Stimulated activated CD4-positive, alpha-beta T cell treated with anti-CD3 and anti-CD28 coated beads, Interleukin-12 subunit alpha, Interleukin-12 subunit beta, amount 100 ng/mL, for 48 hours (primary cell): ENCODE data around the gene ZNRF2.

Experiments used
- DNase-seq, 3 donors: peaks; one replicate each; pipeline ENCODE4 v3.0.0-alpha.2; 2020; ENCODE audit warnings: low read depth in 2 of 3, low spot score in 1 of 3

Gene ZNRF2

GRCh38 chr7:30284298-30285066 lies at the start of gene ZNRF2:
Gene ZNRF2 (plus strand): TSS chr7:30284597. CDS start chr7:30285358, 761 bp downstream.
- DNase-seq, result peak; percentile 95 to 99 (median 98)

GRCh38 chr7:30237271-30237695 lies 47.1 kb upstream of the ZNRF2 start:
- DNase-seq, result no peak

- peak in 2 of 3 donors; percentile 31 to 36 for DNase-seq
Measured at GRCh38 chr7:30238721-30239441, 45.5 kb upstream of the ZNRF2 start.

GRCh38 chr7:30240106-30240800 lies 44.1 kb upstream of the ZNRF2 start:
- DNase-seq, result no peak

- no peak for DNase-seq
Measured at GRCh38 chr7:30241767-30242166, 42.6 kb upstream of the ZNRF2 start.

- no peak for DNase-seq
Measured at GRCh38 chr7:30244340-30244739, 40.1 kb upstream of the ZNRF2 start.

GRCh38 chr7:30245913-30246312 lies 38.5 kb upstream of the ZNRF2 start:
- DNase-seq, result no peak

GRCh38 chr7:30246392-30246791 lies 38.0 kb upstream of the ZNRF2 start:
- no peak for DNase-seq

GRCh38 chr7:30247541-30248401 lies 36.6 kb upstream of the ZNRF2 start:
- DNase-seq, result no peak

- no peak for DNase-seq
Measured at GRCh38 chr7:30249316-30249715, 35.1 kb upstream of the ZNRF2 start.

- DNase-seq, result no peak
Measured at GRCh38 chr7:30249986-30250774, 34.2 kb upstream of the ZNRF2 start.

GRCh38 chr7:30251708-30252329 lies 32.6 kb upstream of the ZNRF2 start:
- no peak for DNase-seq

GRCh38 chr7:30252885-30253795 lies 31.3 kb upstream of the ZNRF2 start:
- DNase-seq, result no peak

GRCh38 chr7:30253796-30254165 lies 30.6 kb upstream of the ZNRF2 start:
- DNase-seq, result no peak

- DNase-seq, result no peak
Measured at GRCh38 chr7:30254248-30254647, 30.1 kb upstream of the ZNRF2 start.

GRCh38 chr7:30254717-30255063 lies 29.7 kb upstream of the ZNRF2 start:
- DNase-seq, result no peak

- DNase-seq, result no peak
Measured at GRCh38 chr7:30255064-30255769, 29.2 kb upstream of the ZNRF2 start.

GRCh38 chr7:30256349-30256858 lies 28.0 kb upstream of the ZNRF2 start:
- no peak for DNase-seq
